GM12878 (cell line): ENCODE results near the gene MAN2B1. TPM values are rescaled to one million over a fixed set of nuclear protein-coding genes. Genes with fewer than 3 reads are reported as not detected.
A peak's percentile ranks its signal among the peaks of the same experiment; 100 is the strongest.

Experiments used
- BHLHE40 ChIP-seq, 2 experiments: fragments of 450-650 bp in 1 of 2; IDR thresholded peaks; 2 replicates each; pipeline ENCODE4 v1.6.1; 2011 to 2017; ENCODE audit warnings: low read depth in 2 of 2, borderline replicate concordance in 1 of 2, improper control_type of control experiment in 1 of 2, low read length in 1 of 2, mild to moderate bottlenecking in 1 of 2
- BRCA1 ChIP-seq: IDR thresholded peaks from 2 replicates; pipeline ENCODE4 v1.6.1; 2011; ENCODE audit warnings: low read depth, low read length, improper control_type of control experiment
- EED ChIP-seq: sonication (generic); IDR thresholded peaks from 2 replicates; pipeline ENCODE4 v1.6.1; 2016; ENCODE audit warnings: antibody characterized with exemption, low read depth
- IKZF1 ChIP-seq: fragments of 450-650 bp; conservative IDR thresholded peaks from 2 replicates; pipeline ENCODE4 v1.6.1; 2017; ENCODE audit warnings: antibody characterized with exemption, mild to moderate bottlenecking
- NBN ChIP-seq: fragments of 450-650 bp; IDR thresholded peaks from 2 replicates; pipeline ENCODE4 v1.6.1; 2016
- NR2F1 ChIP-seq: fragments of 450-650 bp; conservative IDR thresholded peaks from 2 replicates; pipeline ENCODE4 v1.6.1; 2017; ENCODE audit warnings: mild to moderate bottlenecking
- RAD21 ChIP-seq: IDR thresholded peaks from 2 replicates; pipeline ENCODE4 v1.6.1; 2011; ENCODE audit warnings: mild to moderate bottlenecking, low read depth, low read length, moderate library complexity; ENCODE audit not compliant: insufficient read depth
- RCOR1 ChIP-seq: conservative IDR thresholded peaks from 2 replicates; pipeline ENCODE4 v1.6.1; 2012; ENCODE audit warnings: low read depth, low read length, improper control_type of control experiment
- SMAD1 ChIP-seq: fragments of 450-650 bp; IDR thresholded peaks from 2 replicates; pipeline ENCODE4 v1.6.1; 2018; ENCODE audit warnings: mild to moderate bottlenecking, low read depth; ENCODE audit not compliant: partially characterized antibody
- SMC3 ChIP-seq: IDR thresholded peaks from 2 replicates; pipeline ENCODE4 v1.6.1; 2011; ENCODE audit warnings: low read length, improper control_type of control experiment, borderline replicate concordance
- SPI1 ChIP-seq: IDR thresholded peaks from 2 replicates; pipeline ENCODE4 v1.6.1; 2011; ENCODE audit warnings: low read depth, mild to moderate bottlenecking, low read length, moderate library complexity, borderline replicate concordance; ENCODE audit not compliant: insufficient read depth
- SREBF1 ChIP-seq: IDR thresholded peaks from 2 replicates; pipeline ENCODE4 v1.6.1; 2012; ENCODE audit warnings: mild to moderate bottlenecking, low read length
- TCF7 ChIP-seq: IDR thresholded peaks from 2 replicates; pipeline ENCODE4 v1.6.1; 2014; ENCODE audit warnings: antibody characterized with exemption, borderline replicate concordance
- ZNF24 ChIP-seq: fragments of 450-650 bp; IDR thresholded peaks from 2 replicates; pipeline ENCODE4 v1.6.1; 2017; ENCODE audit warnings: antibody characterized with exemption, mild to moderate bottlenecking
- polyA plus RNA-seq, 11 experiments: library from polyadenylated mRNA; depleted of rRNA in 4 of 11; unstranded in 6 of 11; stranded (reverse) in 5 of 11; fragments of >200 nt; fragmentation: Nextera tagmentation in 4 of 11; fragmentation: Illumina TruSeq in 1 of 11; extraction: Ambion mirVana in 4 of 11; extraction: Trizol in 1 of 11; gene quantifications; 1 replicate in 1 of 11; 2 replicates in 10 of 11; pipeline versions ENCODE4 v1.2.1 to v1.2.3, GENCODE V29; 2011 to 2016; ENCODE audit warnings: inconsistent platforms in 2 of 11, missing spikeins in 2 of 11, low read depth in 1 of 11
- total RNA-seq, 4 experiments: library from RNA; depleted of rRNA in 3 of 4; stranded (reverse); fragments of >200 nt in 3 of 4; fragmentation: Illumina TruSeq in 1 of 4; extraction: Trizol in 1 of 4; gene quantifications; 2 replicates each; pipeline versions ENCODE4 v1.2.1 to v1.2.3, GENCODE V29; 2013 to 2021
- TF ChIP-seq, protein P1 (sequence below), 3 experiments: IDR thresholded peaks in 2 of 3; conservative IDR thresholded peaks in 1 of 3; 2 replicates each; pipeline ENCODE4 v1.5.1; 2011; ENCODE audit warnings: low read depth in 3 of 3, low read length in 3 of 3, mild to moderate bottlenecking in 3 of 3, control low read depth in 2 of 3, moderate library complexity in 2 of 3, inconsistent platforms in 1 of 3, mixed read lengths in 1 of 3; ENCODE audit not compliant: control insufficient read depth in 2 of 3, insufficient read depth in 1 of 3; ENCODE audit errors: extremely low read depth in 1 of 3
- TF ChIP-seq, protein P2 (sequence below): fragments of 450-650 bp; IDR thresholded peaks from 2 replicates; pipeline ENCODE4 v1.6.1; 2016; ENCODE audit warnings: mild to moderate bottlenecking
- TF ChIP-seq, protein P3 (sequence below): fragments of 450-650 bp; IDR thresholded peaks from 2 replicates; pipeline ENCODE4 v1.6.1; 2016; ENCODE audit warnings: mild to moderate bottlenecking
- TF ChIP-seq, protein P4 (sequence below): IDR thresholded peaks from 2 replicates; pipeline ENCODE4 v1.6.1; 2012; ENCODE audit warnings: low read depth, low read length, improper control_type of control experiment
- TF ChIP-seq, protein P5 (sequence below): fragments of 450-650 bp; IDR thresholded peaks from 2 replicates; pipeline ENCODE4 v1.6.1; 2017; ENCODE audit warnings: mild to moderate bottlenecking, low read depth, inconsistent platforms; ENCODE audit not compliant: poor library complexity, severe bottlenecking
- TF ChIP-seq, protein P6 (sequence below): IDR thresholded peaks from 2 replicates; pipeline ENCODE4 v1.6.1; 2012; ENCODE audit warnings: low read depth, low read length, improper control_type of control experiment

Gene MAN2B1
- total and polyA plus RNA-seq, 10 of the 15 experiments (the other 5 are each of a cell fraction or from before 2014, with no cell fraction given), result 7.6 to 224 (median 81.4) TPM

DNA sequence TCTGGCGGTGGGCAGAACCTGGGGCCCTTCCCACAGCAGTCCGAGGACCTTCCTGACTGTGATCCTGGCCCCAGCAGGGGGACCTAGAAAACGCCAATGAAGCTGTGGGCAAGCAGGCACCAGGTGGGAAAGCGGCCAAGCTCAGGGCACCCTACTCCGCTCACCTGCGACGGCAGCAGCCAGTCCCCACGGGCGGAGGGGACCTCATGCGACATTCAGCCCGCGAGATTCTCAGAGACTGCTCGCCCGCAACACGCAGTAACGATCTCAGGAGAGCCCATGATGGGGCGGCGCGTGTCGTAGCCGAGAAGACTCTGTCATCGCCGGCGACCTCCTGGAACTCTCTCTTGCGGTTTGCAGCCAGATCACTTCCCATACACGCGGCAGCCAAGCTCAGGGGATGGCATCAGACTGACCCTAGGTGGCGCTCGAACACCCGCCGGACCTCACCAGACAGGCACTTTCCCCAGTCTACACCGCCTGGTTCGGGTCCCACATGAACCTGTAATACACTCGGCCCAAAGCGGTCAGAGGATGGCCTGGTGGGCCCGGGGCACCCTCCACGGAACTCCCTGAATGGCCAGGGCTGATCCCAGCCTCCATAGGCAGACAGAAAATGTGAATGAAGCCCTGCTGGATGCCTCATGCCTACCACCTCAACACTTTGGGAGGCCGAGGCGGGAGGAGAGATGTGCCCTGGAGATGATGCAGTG, 26.5 kb downstream of the MAN2B1 start (continued):
- TF ChIP-seq, protein P1, sequence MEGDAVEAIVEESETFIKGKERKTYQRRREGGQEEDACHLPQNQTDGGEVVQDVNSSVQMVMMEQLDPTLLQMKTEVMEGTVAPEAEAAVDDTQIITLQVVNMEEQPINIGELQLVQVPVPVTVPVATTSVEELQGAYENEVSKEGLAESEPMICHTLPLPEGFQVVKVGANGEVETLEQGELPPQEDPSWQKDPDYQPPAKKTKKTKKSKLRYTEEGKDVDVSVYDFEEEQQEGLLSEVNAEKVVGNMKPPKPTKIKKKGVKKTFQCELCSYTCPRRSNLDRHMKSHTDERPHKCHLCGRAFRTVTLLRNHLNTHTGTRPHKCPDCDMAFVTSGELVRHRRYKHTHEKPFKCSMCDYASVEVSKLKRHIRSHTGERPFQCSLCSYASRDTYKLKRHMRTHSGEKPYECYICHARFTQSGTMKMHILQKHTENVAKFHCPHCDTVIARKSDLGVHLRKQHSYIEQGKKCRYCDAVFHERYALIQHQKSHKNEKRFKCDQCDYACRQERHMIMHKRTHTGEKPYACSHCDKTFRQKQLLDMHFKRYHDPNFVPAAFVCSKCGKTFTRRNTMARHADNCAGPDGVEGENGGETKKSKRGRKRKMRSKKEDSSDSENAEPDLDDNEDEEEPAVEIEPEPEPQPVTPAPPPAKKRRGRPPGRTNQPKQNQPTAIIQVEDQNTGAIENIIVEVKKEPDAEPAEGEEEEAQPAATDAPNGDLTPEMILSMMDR (IDR thresholded peaks at IDR 0.05 in 2 of 3, conservative IDR thresholded peaks at IDR 0.05 in 1 of 3; ENCODE audit: control insufficient read depth in 2 of 3, extremely low read depth in 1 of 3, insufficient read depth in 1 of 3, low read depth in 3 of 3, low read length in 3 of 3), result peak; percentile 74 to 93 (median 89); a peak in 5 of 6 replicates
- TF ChIP-seq BRCA1, result no peak
- no peak for TF ChIP-seq SMAD1
- no peak for TF ChIP-seq SREBF1
- TF ChIP-seq RAD21, result peak; percentile 51; the same call in 1 of the 2 replicates
- TF ChIP-seq, protein P2, sequence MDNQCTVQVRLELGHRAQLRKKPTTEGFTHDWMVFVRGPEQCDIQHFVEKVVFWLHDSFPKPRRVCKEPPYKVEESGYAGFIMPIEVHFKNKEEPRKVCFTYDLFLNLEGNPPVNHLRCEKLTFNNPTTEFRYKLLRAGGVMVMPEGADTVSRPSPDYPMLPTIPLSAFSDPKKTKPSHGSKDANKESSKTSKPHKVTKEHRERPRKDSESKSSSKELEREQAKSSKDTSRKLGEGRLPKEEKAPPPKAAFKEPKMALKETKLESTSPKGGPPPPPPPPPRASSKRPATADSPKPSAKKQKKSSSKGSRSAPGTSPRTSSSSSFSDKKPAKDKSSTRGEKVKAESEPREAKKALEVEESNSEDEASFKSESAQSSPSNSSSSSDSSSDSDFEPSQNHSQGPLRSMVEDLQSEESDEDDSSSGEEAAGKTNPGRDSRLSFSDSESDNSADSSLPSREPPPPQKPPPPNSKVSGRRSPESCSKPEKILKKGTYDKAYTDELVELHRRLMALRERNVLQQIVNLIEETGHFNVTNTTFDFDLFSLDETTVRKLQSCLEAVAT, result peak; percentile 72; the same call in 1 of the 2 replicates
- TF ChIP-seq, protein P3, sequence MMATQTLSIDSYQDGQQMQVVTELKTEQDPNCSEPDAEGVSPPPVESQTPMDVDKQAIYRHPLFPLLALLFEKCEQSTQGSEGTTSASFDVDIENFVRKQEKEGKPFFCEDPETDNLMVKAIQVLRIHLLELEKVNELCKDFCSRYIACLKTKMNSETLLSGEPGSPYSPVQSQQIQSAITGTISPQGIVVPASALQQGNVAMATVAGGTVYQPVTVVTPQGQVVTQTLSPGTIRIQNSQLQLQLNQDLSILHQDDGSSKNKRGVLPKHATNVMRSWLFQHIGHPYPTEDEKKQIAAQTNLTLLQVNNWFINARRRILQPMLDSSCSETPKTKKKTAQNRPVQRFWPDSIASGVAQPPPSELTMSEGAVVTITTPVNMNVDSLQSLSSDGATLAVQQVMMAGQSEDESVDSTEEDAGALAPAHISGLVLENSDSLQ, result peak; percentile 25; the same call in 1 of the 2 replicates
- 0 out of 2 replicates have a peak, but pooled peaks have one; percentile 17 for TF ChIP-seq NR2F1
- 0 out of 2 replicates have a peak, but pooled peaks have one; percentile 63 for TF ChIP-seq NBN
- TF ChIP-seq, protein P4, sequence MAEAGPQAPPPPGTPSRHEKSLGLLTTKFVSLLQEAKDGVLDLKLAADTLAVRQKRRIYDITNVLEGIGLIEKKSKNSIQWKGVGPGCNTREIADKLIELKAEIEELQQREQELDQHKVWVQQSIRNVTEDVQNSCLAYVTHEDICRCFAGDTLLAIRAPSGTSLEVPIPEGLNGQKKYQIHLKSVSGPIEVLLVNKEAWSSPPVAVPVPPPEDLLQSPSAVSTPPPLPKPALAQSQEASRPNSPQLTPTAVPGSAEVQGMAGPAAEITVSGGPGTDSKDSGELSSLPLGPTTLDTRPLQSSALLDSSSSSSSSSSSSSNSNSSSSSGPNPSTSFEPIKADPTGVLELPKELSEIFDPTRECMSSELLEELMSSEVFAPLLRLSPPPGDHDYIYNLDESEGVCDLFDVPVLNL, result no peak
- peak; percentile 68 for TF ChIP-seq IKZF1
- TF ChIP-seq SPI1, result peak; percentile 60; the same call in 1 of the 2 replicates
- peak; percentile 31 to 56; a peak in 3 of 4 replicates for TF ChIP-seq BHLHE40 (IDR thresholded peaks at IDR 0.05; ENCODE audit: borderline replicate concordance in 1 of 2, low read depth in 2 of 2, low read length in 1 of 2)
- TF ChIP-seq, protein P5, sequence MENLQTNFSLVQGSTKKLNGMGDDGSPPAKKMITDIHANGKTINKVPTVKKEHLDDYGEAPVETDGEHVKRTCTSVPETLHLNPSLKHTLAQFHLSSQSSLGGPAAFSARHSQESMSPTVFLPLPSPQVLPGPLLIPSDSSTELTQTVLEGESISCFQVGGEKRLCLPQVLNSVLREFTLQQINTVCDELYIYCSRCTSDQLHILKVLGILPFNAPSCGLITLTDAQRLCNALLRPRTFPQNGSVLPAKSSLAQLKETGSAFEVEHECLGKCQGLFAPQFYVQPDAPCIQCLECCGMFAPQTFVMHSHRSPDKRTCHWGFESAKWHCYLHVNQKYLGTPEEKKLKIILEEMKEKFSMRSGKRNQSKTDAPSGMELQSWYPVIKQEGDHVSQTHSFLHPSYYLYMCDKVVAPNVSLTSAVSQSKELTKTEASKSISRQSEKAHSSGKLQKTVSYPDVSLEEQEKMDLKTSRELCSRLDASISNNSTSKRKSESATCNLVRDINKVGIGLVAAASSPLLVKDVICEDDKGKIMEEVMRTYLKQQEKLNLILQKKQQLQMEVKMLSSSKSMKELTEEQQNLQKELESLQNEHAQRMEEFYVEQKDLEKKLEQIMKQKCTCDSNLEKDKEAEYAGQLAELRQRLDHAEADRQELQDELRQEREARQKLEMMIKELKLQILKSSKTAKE, result peak; percentile 27
- no peak for TF ChIP-seq ZNF24
- peak; percentile 51; the same call in 1 of the 2 replicates for TF ChIP-seq EED
- TF ChIP-seq SMC3, result peak; percentile 53
- TF ChIP-seq TCF7, result no peak
- TF ChIP-seq RCOR1, result peak; percentile 56; the same call in 1 of the 2 replicates
- TF ChIP-seq, protein P6, sequence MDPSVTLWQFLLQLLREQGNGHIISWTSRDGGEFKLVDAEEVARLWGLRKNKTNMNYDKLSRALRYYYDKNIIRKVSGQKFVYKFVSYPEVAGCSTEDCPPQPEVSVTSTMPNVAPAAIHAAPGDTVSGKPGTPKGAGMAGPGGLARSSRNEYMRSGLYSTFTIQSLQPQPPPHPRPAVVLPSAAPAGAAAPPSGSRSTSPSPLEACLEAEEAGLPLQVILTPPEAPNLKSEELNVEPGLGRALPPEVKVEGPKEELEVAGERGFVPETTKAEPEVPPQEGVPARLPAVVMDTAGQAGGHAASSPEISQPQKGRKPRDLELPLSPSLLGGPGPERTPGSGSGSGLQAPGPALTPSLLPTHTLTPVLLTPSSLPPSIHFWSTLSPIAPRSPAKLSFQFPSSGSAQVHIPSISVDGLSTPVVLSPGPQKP, result no peak
